OCI-LY1 (cell line): ENCODE measurements around the gene CLIP2.

Source experiments
- H2AFZ ChIP-seq: fragments of 200-600 bp; sonication (generic), shearing (Covaris generic); 2 replicates; pipeline ENCODE4 v1.6.0; 2014; ENCODE audit warnings: antibody characterized with exemption, mild to moderate bottlenecking, low read length
- H3F3A ChIP-seq: fragments of 200-600 bp; sonication (generic), shearing (Covaris generic); 2 replicates; pipeline ENCODE4 v1.6.0; 2014; ENCODE audit warnings: mild to moderate bottlenecking, antibody characterized with exemption, low read length, moderate library complexity; ENCODE audit not compliant: insufficient read depth
- H3K27ac ChIP-seq: fragments of 200-600 bp; sonication (generic); 2 replicates; pipeline ENCODE4 v1.5.1; 2014; ENCODE audit warnings: low read length, mixed run types, mild to moderate bottlenecking, low read depth; ENCODE audit not compliant: poor library complexity, severe bottlenecking
- H3K27me3 ChIP-seq: fragments of 200-600 bp; sonication (generic); 2 replicates; pipeline ENCODE4 v1.6.0; 2014; ENCODE audit warnings: antibody characterized with exemption, mild to moderate bottlenecking, low read length, moderate library complexity; ENCODE audit not compliant: insufficient read depth
- H3K36me3 ChIP-seq: fragments of 200-600 bp; sonication (generic); 2 replicates; pipeline ENCODE4 v1.6.1; 2014; ENCODE audit warnings: mild to moderate bottlenecking, antibody characterized with exemption, low read length, moderate library complexity, mixed read lengths; ENCODE audit not compliant: insufficient read depth
- H3K4me1 ChIP-seq: fragments of 200-600 bp; sonication (generic); 2 replicates; pipeline ENCODE4 v1.5.1; 2014; ENCODE audit warnings: mild to moderate bottlenecking, low read length, moderate library complexity; ENCODE audit not compliant: insufficient read depth, severe bottlenecking
- H3K4me2 ChIP-seq: fragments of 200-600 bp; sonication (generic), shearing (Covaris generic); 2 replicates; pipeline ENCODE4 v1.6.1; 2014; ENCODE audit warnings: low read length
- H3K4me3 ChIP-seq: fragments of 200-600 bp; sonication (generic); 2 replicates; pipeline ENCODE4 v1.5.1; 2014; ENCODE audit warnings: low read length, low read depth, mild to moderate bottlenecking, mixed read lengths; ENCODE audit not compliant: poor library complexity, severe bottlenecking
- H3K79me2 ChIP-seq: fragments of 200-600 bp; shearing (Covaris generic); 2 replicates; pipeline ENCODE4 v1.6.1; 2016; ENCODE audit warnings: mixed run types, low read length, mixed read lengths; ENCODE audit not compliant: insufficient read depth
- H3K9ac ChIP-seq: fragments of 200-600 bp; sonication (generic), shearing (Covaris generic); 2 replicates; pipeline ENCODE4 v1.6.1; 2014; ENCODE audit warnings: mild to moderate bottlenecking, low read length, mixed read lengths
- H3K9me2 ChIP-seq: fragments of 200-600 bp; sonication (generic), shearing (Covaris generic); 2 replicates; pipeline ENCODE4 v1.6.1; 2014; ENCODE audit warnings: low read depth, mild to moderate bottlenecking, low read length, mixed read lengths
- H3K9me3 ChIP-seq: fragments of 200-600 bp; shearing (Covaris generic); 2 replicates; pipeline ENCODE4 v1.6.1; 2014; ENCODE audit warnings: low read length, mixed read lengths
- H4K20me1 ChIP-seq: fragments of 200-600 bp; sonication (generic), shearing (Covaris generic); 2 replicates; pipeline ENCODE4 v1.6.0; 2016; ENCODE audit warnings: mild to moderate bottlenecking, low read length; ENCODE audit not compliant: insufficient read depth
- EZH2 ChIP-seq: fragments of 200-600 bp; sonication (generic), shearing (Covaris generic); IDR thresholded peaks from 2 replicates; pipeline ENCODE4 v1.8.0; 2017; ENCODE audit warnings: borderline replicate concordance, mixed run types, mild to moderate bottlenecking, antibody characterized with exemption, low read length, moderate library complexity, mixed read lengths
- TF ChIP-seq, protein P1 (sequence below): fragments of 200-600 bp; sonication (generic), shearing (Covaris generic); IDR thresholded peaks from 2 replicates; pipeline ENCODE4 v1.5.1; 2017; ENCODE audit warnings: mild to moderate bottlenecking, antibody characterized with exemption, low read length, moderate library complexity, mixed read lengths

Gene CLIP2

DNA sequence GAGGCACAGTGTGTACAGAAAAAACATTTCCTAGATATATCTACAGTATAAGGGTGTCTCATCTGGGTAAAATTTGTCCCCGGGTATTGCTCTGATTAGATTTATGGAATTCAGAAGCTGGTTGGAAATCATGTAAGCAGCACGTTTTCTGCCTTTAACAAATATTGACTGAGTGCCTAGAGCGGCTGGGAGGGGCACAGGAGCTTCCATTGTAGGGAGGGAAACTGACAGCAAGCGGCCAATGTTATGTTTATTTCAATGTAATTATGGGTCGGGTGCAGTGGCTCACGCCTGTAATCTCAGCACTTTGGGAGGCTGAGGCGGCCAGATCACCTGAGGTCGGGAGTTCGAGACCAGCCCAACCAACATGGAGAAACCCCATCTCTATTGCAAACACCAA is 30.6 kb upstream of the CLIP2 start:
- no peaks in the 10 kb centered on the region for H3K9me2 ChIP-seq
- H3K36me3 ChIP-seq, result no peaks in the 10 kb centered on the region
- no peak overlapping the region for H3K4me3 ChIP-seq
- no peak overlapping the region for H3K27ac ChIP-seq
- H3K79me2 ChIP-seq, result peaks cover 4% of the 10 kb centered on the region
- H2AFZ ChIP-seq, result no peak overlapping the region
- H3K9me3 ChIP-seq, result no peaks in the 10 kb centered on the region
- H3K27me3 ChIP-seq, result 0 out of 2 replicates have a peak, but pooled peaks cover 5% of the 10 kb centered on the region
- no peaks in the 10 kb centered on the region for H4K20me1 ChIP-seq
- H3K4me1 ChIP-seq, result peaks cover 19% of the 10 kb centered on the region
- H3K9ac ChIP-seq, result no peak overlapping the region
- H3F3A ChIP-seq, result no peaks in the 10 kb centered on the region
- TF ChIP-seq, protein P1, sequence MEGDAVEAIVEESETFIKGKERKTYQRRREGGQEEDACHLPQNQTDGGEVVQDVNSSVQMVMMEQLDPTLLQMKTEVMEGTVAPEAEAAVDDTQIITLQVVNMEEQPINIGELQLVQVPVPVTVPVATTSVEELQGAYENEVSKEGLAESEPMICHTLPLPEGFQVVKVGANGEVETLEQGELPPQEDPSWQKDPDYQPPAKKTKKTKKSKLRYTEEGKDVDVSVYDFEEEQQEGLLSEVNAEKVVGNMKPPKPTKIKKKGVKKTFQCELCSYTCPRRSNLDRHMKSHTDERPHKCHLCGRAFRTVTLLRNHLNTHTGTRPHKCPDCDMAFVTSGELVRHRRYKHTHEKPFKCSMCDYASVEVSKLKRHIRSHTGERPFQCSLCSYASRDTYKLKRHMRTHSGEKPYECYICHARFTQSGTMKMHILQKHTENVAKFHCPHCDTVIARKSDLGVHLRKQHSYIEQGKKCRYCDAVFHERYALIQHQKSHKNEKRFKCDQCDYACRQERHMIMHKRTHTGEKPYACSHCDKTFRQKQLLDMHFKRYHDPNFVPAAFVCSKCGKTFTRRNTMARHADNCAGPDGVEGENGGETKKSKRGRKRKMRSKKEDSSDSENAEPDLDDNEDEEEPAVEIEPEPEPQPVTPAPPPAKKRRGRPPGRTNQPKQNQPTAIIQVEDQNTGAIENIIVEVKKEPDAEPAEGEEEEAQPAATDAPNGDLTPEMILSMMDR, result no peak
- TF ChIP-seq EZH2, result no peak
- H3K4me2 ChIP-seq, result no peak overlapping the region

DNA sequence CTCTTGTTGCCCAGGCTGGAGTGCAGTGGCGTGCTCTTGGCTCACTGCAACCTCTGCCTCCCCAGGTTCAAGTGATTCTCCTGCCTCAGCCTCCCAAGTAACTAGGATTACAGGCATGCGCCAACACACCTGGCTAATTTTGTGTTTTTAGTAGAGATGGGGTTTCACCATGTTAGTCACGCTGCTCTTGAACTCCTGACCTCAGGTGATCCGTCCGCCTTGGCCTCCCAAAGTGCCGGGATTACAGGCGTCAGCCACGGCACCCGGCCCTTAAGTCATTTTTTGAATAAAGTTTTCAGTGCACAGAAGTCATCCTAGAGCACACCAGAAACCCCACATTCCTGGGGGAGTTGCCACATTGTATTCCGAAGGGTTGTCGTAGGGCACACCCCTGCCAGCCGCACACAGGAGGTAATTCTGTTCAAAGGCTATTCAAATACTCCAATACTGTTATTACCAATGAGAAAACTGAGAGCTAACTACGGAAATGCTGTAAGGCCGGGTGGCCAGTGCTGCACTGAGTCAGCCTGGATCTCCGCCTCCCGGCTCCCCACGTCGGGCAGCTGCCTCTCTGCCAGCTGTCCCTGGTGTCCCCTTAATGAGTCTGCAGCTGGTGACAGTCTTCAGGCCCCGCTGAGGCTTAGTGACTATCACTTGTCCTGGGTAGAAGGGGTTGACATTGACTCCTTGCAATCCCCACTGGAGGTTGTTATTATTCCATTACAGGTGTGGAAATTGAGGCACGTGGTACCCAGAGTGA is 26.4 kb upstream of the CLIP2 start:
- no peak overlapping the region for H2AFZ ChIP-seq
- no peaks in the 10 kb centered on the region for H3K79me2 ChIP-seq
- H3K9me2 ChIP-seq, result no peaks in the 10 kb centered on the region
- H3K27ac ChIP-seq, result no peak overlapping the region
- H3K36me3 ChIP-seq, result no peaks in the 10 kb centered on the region
- H3K27me3 ChIP-seq, result peaks cover 9% of the 10 kb centered on the region; the same call in 1 of the 2 replicates
- no peaks in the 10 kb centered on the region for H4K20me1 ChIP-seq
- H3K4me1 ChIP-seq, result peaks cover 8% of the 10 kb centered on the region
- H3K9me3 ChIP-seq, result no peaks in the 10 kb centered on the region
- TF ChIP-seq, protein P1, result no peak
- no peak for TF ChIP-seq EZH2
- H3K4me2 ChIP-seq, result no peak overlapping the region
- H3K4me3 ChIP-seq, result no peak overlapping the region
- no peaks in the 10 kb centered on the region for H3F3A ChIP-seq
- H3K9ac ChIP-seq, result no peak overlapping the region

DNA sequence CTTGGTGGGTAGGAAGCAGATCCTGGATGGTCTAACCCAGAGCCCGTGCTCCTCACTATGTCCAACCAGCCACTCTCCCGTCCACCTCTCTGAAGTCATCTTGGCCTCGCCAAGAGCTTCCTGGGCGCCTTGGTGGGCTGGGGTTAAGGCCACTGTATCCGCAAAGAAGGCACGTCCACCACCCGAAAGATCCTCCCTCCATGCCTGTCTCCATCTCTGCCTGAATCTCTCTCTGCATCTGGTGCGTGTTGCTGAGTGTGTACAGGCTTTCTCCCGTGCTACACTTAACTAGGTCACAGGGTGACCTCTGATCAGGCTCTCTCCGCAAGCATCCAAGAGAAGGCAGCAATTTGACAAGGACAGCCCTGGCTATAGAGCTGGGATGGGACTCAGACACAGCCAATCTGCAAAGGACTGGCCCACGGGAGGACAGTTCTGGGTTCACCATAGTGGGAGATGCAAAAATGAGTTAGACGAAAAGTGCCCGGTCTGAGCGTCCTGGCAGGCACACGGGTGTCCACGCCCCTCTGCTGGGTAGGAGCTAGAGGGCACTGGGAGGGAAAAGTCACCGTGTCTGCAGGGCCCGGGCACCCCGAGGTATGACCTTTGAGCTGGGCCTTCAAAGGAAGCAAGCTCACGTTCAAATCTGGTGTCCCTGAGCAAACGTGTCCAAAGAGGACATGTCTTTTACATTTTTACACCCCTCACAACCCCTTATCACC is 25.6 kb upstream of the CLIP2 start:
- H3K27ac ChIP-seq, result no peak overlapping the region
- H4K20me1 ChIP-seq, result no peaks in the 10 kb centered on the region
- no peaks in the 10 kb centered on the region for H3K36me3 ChIP-seq
- H2AFZ ChIP-seq, result no peak overlapping the region
- H3K4me3 ChIP-seq, result no peak overlapping the region
- no peaks in the 10 kb centered on the region for H3K9me3 ChIP-seq
- no peaks in the 10 kb centered on the region for H3K9me2 ChIP-seq
- TF ChIP-seq, protein P1, result no peak
- TF ChIP-seq EZH2, result no peak
- H3K27me3 ChIP-seq, result peaks cover 14% of the 10 kb centered on the region; the same call in 1 of the 2 replicates
- no peaks in the 10 kb centered on the region for H3F3A ChIP-seq
- H3K79me2 ChIP-seq, result no peaks in the 10 kb centered on the region
- no peak overlapping the region for H3K9ac ChIP-seq
- H3K4me2 ChIP-seq, result no peak overlapping the region
- peaks cover under 1% of the 10 kb centered on the region for H3K4me1 ChIP-seq
